ENCODE results near the gene FBXO15. TPM values are rescaled to one million over a fixed set of nuclear protein-coding genes. Genes with fewer than 3 reads are reported as not detected.

The FBXO15 gene
- total RNA-seq, 1 experiment from 2014 or later, result not detected

GRCh38 chr18:74126684-74127655 is 20.7 kb downstream of the FBXO15 start:
- in situ Hi-C loops (cut with HindIII; ENCODE audit: low sequenced_read_pairs), result no loop called here
- no peak for DNase-seq (ENCODE audit: low spot score)

GRCh38 chr18:74124642-74125041 is 23.0 kb downstream of the FBXO15 start:
- no peak for DNase-seq (ENCODE audit: low spot score)
- in situ Hi-C loops (cut with HindIII; ENCODE audit: low sequenced_read_pairs), result no loop called here

- in situ Hi-C loops (cut with HindIII; ENCODE audit: low sequenced_read_pairs), result no loop called here
- DNase-seq (ENCODE audit: low spot score), result no peak
These were observed 24.4 kb downstream of the FBXO15 start for GRCh38 chr18:74123200-74123599.

GRCh38 chr18:74116633-74117554 is 30.7 kb downstream of the FBXO15 start:
- peak; percentile 7 for DNase-seq (ENCODE audit: low spot score)
- in situ Hi-C loops (cut with HindIII; ENCODE audit: low sequenced_read_pairs), result no loop called here

- in situ Hi-C loops (cut with HindIII; ENCODE audit: low sequenced_read_pairs), result no loop called here
- no peak for DNase-seq (ENCODE audit: low spot score)
These were observed 32.6 kb downstream of the FBXO15 start for GRCh38 chr18:74115046-74115445.

- DNase-seq (ENCODE audit: low spot score), result no peak
- in situ Hi-C loops (cut with HindIII; ENCODE audit: low sequenced_read_pairs), result no loop called here
These were observed 33.5 kb downstream of the FBXO15 start for GRCh38 chr18:74114116-74114515.

- DNase-seq (ENCODE audit: low spot score), result no peak
- in situ Hi-C loops (cut with HindIII; ENCODE audit: low sequenced_read_pairs), result no loop called here
These were observed 33.9 kb downstream of the FBXO15 start for GRCh38 chr18:74113711-74114110.

GRCh38 chr18:74110976-74111375 is 36.7 kb downstream of the FBXO15 start:
- no peak for DNase-seq (ENCODE audit: low spot score)
- in situ Hi-C loops (cut with HindIII; ENCODE audit: low sequenced_read_pairs), result no loop called here

GRCh38 chr18:74110149-74110548 is 37.5 kb downstream of the FBXO15 start:
- in situ Hi-C loops (cut with HindIII; ENCODE audit: low sequenced_read_pairs), result no loop called here
- DNase-seq (ENCODE audit: low spot score), result no peak

- DNase-seq (ENCODE audit: low spot score), result no peak
- in situ Hi-C loops (cut with HindIII; ENCODE audit: low sequenced_read_pairs), result no loop called here
These were observed 39.2 kb downstream of the FBXO15 start for GRCh38 chr18:74108460-74108859.

- no peak for DNase-seq (ENCODE audit: low spot score)
- in situ Hi-C loops (cut with HindIII; ENCODE audit: low sequenced_read_pairs), result no loop called here
These were observed 49.8 kb downstream of the FBXO15 start for GRCh38 chr18:74097803-74098202.

- in situ Hi-C loops (cut with HindIII; ENCODE audit: low sequenced_read_pairs), result no loop called here
- no peak for DNase-seq (ENCODE audit: low spot score)
These were observed 54.7 kb downstream of the FBXO15 start for GRCh38 chr18:74092922-74093321.

GRCh38 chr18:74084184-74084855 is 63.3 kb downstream of the FBXO15 start:
- no peak for DNase-seq (ENCODE audit: low spot score)
- in situ Hi-C loops (cut with HindIII; ENCODE audit: low sequenced_read_pairs), result no loop called here

GRCh38 chr18:74083557-74083952 is 64.1 kb downstream of the FBXO15 start:
- no peak for DNase-seq (ENCODE audit: low spot score)
- in situ Hi-C loops (cut with HindIII; ENCODE audit: low sequenced_read_pairs), result no loop called here

- in situ Hi-C loops (cut with HindIII; ENCODE audit: low sequenced_read_pairs), result no loop called here
- DNase-seq (ENCODE audit: low spot score), result no peak
These were observed 64.7 kb downstream of the FBXO15 start for GRCh38 chr18:74082742-74083556.

- in situ Hi-C loops (cut with HindIII; ENCODE audit: low sequenced_read_pairs), result no loop called here
These were observed 65.5 kb downstream of the FBXO15 start for GRCh38 chr18:74081966-74082741.

GRCh38 chr18:74078257-74078656 is 69.4 kb downstream of the FBXO15 start:
- no peak for DNase-seq (ENCODE audit: low spot score)
- in situ Hi-C loops (cut with HindIII; ENCODE audit: low sequenced_read_pairs), result no loop called here

More at GRCh38 chr18:74081966-74082741, 65.5 kb downstream of the FBXO15 start:
- peak; percentile 10 for DNase-seq (ENCODE audit: low spot score)

Measured in G401 (cell line).